Measurements from ENCODE around the gene VDR.

- TF ChIP-seq CTCF (IDR thresholded peaks at IDR 0.05) (no peak), EZH2 (IDR thresholded peaks at IDR 0.05) (no peak)
Observed at GRCh38 chr12:47835006-47835830, 69.6 kb downstream of the VDR start.
